Dedifferentiated amniotic fluid mesenchymal stem cell (primary cell): ENCODE results near the gene GNL3L.
"Not testable (repeated sequence)": the region's sequence is repeated elsewhere in the genome, so short reads cannot be mapped to it uniquely, and the experiment has no call there.

Experiments
- DNase-seq: peaks from one replicate; pipeline ENCODE4 v3.0.0-alpha.2; 2016; ENCODE audit errors: extremely low spot score

Gene GNL3L

DNA sequence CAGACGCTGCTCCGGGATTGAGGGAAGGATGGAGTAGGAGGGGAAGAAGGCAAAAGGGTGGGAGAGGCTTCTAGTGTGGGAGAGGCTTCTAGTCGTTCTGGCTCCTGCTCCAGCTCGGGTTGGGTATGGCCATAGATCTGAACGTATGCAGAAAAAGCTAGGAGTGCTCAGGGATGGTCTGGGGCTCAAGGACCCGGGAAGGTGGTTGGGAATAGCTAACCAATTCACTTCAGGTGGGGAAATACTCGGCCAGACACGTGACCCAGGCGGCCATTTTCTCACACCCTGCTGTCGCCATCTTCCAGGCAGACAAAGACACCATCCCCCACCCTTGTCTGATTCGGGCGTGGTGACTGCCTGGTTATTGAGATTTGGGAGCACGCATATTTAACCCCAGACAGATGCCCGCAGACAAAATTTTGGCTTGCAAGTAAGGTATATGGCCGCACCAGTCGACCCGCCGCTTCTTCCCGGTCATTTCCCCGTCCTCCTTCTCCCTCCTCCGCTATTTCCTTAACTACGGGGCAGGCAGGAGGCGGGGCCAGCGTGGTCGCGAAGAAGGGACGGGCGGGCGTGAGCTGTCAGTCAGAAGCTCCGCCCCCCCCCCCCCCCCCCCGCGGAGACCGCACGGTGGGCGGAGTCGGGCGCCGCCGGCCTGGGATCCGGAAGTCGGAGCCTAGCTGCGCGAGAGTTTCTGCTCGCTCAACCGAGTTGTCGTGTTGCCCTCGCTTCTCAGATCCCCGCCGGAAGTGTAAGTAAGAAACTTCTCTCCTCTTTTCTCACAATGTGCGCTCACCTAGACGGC lies at the start of gene GNL3L:
Gene GNL3L, plus strand, starts transcription at position 668 of the 805 bp plus-strand sequence. CDS start 2,348 bp downstream, outside the sequence.
- peak; percentile 61 for DNase-seq

- DNase-seq, result no peak
Measured at GRCh38 chrX:54482839-54483593, 47.0 kb upstream of the GNL3L start.

DNA sequence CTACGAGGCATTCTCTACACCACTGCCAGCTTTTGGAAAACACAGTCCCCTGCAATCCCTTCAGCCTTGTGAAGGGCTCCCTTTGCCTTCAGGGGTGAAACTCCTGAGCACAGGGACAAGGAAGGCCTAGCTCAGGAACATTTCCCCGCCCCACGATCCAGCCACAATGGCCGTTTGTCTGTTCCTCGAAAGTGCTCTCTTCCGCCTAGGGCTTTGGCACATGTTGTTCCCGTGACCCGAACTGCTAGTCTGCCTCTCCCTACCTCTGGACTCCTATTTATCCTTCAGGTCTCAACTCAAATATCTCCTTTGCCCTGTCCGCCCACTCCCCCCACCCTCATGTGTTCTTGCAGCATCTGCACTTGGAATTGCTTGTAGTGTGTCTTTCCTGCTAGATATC lies 46.1 kb upstream of the GNL3L start:
- no peak for DNase-seq

DNA sequence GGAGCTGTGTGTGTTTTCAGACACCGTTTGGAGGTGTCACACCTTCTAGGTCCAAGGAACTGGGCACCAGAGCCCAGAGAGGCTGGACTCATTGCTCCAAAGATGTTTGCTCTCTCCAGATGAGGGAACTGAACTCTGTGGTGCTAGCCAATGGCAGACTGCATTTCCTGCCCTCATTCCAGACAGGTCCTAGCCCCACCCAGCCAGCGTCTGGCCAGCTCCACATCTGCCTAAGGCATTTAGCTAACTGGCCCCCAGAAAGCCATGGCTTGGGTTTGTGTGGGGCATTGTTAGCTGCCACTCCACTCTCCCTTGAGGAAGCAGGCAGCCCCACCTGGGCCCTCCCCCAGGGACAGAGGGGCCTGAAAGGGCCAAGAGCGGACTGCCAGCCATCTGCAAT lies 45.4 kb upstream of the GNL3L start:
- no peak for DNase-seq

DNA sequence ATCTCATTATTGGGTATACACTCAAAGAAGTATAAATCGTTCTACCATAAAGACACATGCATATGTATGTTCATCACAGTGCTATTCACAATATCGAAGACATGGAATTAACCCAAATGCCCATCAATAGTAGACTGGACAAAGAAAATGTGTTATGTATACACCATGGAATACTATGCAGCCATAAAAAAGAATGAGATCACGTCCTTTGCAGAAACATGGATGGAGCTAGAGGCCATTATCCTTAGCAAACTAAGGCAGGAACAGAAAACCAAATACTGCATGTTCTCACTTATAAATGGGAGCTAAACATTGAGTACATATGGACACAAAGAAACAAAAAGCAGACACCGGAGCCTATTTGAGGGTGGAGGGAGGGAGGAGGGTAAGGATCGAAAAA lies 40.2 kb upstream of the GNL3L start:
- DNase-seq, result not testable (repeated sequence)

- DNase-seq, result peak; percentile 26
Measured at GRCh38 chrX:54492340-54492739, 37.7 kb upstream of the GNL3L start.

GRCh38 chrX:54494166-54494988 lies 35.6 kb upstream of the GNL3L start:
- no peak for DNase-seq

GRCh38 chrX:54494989-54495813 lies 34.8 kb upstream of the GNL3L start:
- DNase-seq, result no peak

DNA sequence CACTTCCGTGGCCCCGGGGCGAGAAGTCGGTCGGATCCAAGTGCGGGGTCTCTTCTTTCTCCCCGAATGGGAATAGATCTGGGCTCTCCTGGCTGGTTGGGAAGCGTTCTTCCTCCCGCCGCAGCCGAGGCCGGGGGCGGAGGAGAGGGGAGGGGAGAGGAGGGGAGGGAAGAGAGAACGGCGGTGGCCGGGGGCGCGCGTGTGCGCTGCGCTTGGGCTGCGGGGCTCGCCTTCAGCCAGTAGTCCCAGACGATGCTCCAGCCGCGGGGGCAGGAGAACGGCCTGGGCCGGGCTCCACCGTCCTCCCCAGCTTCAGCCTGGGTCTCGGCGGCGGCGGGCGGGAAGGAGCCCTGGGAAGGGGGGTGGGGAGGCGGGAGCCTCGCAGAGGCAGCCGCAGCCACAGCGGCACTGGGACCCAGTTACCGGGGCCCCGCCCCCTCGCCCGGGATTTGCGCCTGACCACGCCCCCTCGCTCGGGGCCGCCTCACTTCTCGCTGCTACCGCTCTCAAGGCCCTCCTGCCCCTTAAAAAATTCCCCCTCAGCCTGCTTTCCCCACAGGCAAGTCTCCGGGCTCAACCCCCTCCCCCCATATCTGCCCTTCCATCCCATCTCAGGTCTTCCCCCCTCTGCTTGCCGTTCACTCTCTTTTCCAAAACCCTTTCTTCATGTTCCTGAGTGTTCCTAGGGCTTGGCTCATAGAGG lies 34.1 kb upstream of the GNL3L start, which contains the start of gene FGD1:
Gene FGD1, minus strand, starts transcription at position 421 of the 703 bp plus-strand sequence. CDS start 802 bp downstream, outside the sequence.
- DNase-seq, result no peak

GRCh38 chrX:54496517-54496852 lies 33.5 kb upstream of the GNL3L start:
- no peak for DNase-seq

DNA sequence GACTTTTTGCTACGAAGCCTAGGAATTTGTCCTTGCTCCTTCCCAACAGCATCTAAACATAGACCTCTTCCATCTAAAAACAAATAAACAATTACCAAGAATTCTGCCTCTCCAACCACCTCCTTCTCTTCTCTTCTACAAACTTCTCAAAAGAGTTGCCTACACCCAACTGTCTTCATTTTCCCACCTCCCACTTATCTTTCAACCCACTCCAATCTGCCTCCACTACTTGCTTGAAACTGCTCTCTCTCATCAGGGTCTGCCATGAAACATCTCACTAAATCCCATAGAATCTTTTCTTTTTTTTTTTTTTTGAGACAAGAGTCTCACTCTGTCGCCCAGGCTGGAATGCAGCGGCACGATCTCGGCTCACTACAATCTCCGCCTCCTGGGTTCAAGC lies 33.1 kb upstream of the GNL3L start:
- DNase-seq, result no peak

GRCh38 chrX:54509400-54509799 lies 20.6 kb upstream of the GNL3L start:
- DNase-seq, result peak; percentile 24

DNA sequence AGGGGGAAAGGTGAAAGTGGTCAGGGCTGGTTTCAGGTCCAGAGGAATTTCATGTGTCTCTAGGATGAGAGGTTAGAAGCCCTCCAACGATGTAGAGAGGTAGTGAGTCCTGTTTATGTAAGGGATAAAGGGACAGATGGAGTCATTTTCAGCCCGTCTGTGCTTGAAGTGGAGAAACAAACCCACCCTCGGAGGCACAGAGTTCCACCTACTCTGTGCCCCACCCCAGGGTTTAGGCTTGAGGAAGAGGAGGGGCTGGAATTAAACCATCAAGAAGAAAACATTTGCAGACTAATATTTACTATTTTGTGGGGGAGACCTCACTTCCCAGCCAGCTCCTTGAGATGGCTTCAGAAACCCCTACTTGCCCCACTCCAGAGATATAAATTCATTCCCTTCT lies 868 bp upstream of the GNL3L start:
- DNase-seq, result no peak

DNA sequence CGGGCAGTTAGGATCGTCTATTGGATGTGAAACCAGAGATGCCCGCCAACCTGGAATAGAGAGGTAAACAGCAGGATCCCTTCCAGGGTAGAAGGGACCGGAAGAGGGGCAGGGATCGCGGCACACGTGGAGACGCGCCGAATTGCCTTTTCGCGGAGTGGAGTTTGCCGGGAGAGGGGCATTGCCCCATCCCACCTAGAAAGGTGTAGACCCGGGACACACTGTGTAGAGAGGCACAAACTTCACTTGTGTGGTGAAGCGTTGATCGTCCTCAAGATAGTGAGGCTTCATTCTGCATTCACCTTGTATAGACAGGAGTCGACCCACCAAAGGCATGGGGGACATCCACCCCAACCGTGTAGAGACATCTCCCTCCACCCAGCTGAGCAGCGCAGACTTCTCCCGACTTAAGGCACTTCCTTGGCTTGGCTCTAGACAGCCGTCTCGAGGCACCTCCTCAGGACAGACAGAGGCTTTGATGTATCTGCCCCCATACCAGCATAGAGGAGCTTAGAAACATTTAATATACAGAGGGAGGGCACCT lies 410 bp downstream of the GNL3L start:
- DNase-seq, result no peak

DNA sequence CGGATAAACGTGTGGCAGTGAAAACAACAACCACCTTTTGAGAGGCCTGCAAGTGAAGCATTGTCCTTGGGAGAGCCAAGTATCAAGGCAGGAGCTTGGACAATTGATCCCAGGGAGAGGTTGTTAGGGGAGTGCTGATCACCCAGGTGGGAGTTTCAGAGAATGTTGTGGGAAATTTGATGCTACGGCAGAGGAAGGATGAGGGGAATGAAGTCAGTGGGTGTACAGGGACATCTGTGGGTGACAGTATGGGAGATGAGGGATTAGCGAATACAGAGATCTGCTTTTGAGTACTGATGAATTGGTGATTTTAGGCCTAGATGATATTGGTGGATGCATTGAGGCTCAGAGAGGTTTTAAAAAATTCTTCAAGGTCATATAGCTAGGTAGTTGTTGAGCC lies 4.3 kb downstream of the GNL3L start:
- no peak for DNase-seq

DNA sequence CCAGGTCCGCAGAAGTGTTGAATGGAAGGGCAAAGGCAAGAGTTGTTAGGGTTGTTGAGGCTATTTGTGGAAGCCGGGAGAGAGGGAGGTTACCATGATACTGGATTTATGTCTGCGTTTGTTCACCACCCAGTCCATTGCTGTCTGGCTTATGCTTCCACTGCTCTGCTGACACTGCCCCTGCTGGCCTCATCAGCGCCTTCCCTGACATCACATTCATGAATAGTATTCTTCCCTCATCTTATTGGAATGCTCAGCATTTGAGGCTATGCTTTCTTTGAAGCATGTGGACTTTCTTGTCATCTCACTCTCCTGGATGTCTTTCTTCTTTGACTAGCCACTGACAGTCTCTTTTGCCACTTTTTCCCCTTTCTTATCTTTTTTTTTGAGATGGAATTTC lies 10.3 kb downstream of the GNL3L start:
- no peak for DNase-seq

- DNase-seq, result not testable (repeated sequence)
Measured at GRCh38 chrX:54542239-54542638, 12.2 kb downstream of the GNL3L start.

- DNase-seq, result no peak
Measured at GRCh38 chrX:54550821-54551220, 20.8 kb downstream of the GNL3L start.

GRCh38 chrX:54551801-54552200 lies 21.8 kb downstream of the GNL3L start:
- DNase-seq, result no peak

GRCh38 chrX:54555006-54555405 lies 25.0 kb downstream of the GNL3L start:
- DNase-seq, result not testable (repeated sequence)
